B cell (primary cell): ENCODE results near the gene TELO2. TPM values are rescaled to one million over a fixed set of nuclear protein-coding genes. Genes with fewer than 3 reads are reported as not detected.
A peak's percentile ranks its signal among the peaks of the same experiment; 100 is the strongest.

Source experiments
- ATAC-seq: fragments of 200-7000 bp; cut with Tn5 transposase; one replicate; pipeline ENCODE4 v1.10.0; 2021; ENCODE audit warnings: low read depth, mild to moderate bottlenecking, moderate number of reproducible peaks, moderate library complexity
- CTCF ChIA-PET: fragments of 350-600 bp; sonication (Branson Sonifier 250); formaldehyde crosslinking; loops from one replicate; lab custom pipeline; 2021; ENCODE audit warnings: antibody characterized with exemption, inconsistent platforms; lab: Charles Lee
- POLR2A ChIA-PET: fragments of 350-600 bp; sonication (Branson Sonifier 250); formaldehyde crosslinking; loops from one replicate; lab custom pipeline; 2021; ENCODE audit warnings: antibody characterized with exemption; lab: Charles Lee
- DNase-seq: peaks from one replicate; pipeline ENCODE4 v3.0.0; 2013
- H2AFZ ChIP-seq: 2 replicates; pipeline ENCODE4 v1.6.1; 2012; ENCODE audit warnings: mild to moderate bottlenecking, low read depth, low read length; ENCODE audit not compliant: insufficient read depth, poor library complexity, severe bottlenecking
- H3K27ac ChIP-seq, 2 donors: 1 replicate in 1 of 2; 2 replicates in 1 of 2; pipeline ENCODE4 v1.5.1; 2012 to 2013; ENCODE audit warnings: low read length in 2 of 2, mild to moderate bottlenecking in 2 of 2, moderate library complexity in 1 of 2
- H3K27me3 ChIP-seq, 4 experiments: fragments of 200-600 bp in 1 of 4; sonication (generic) in 1 of 4; replicated peaks in 1 of 4; 1 replicate in 2 of 4; 2 replicates in 2 of 4; pipeline versions ENCODE4 v1.6.1 to v1.7.0; 2013 to 2016; ENCODE audit warnings: low read length in 3 of 4, mild to moderate bottlenecking in 2 of 4, mixed read lengths in 1 of 4, moderate library complexity in 1 of 4; ENCODE audit not compliant: insufficient read depth in 4 of 4, control insufficient read depth in 3 of 4; ENCODE audit errors: control extremely low read depth in 1 of 4
- H3K36me3 ChIP-seq, 2 experiments: replicated peaks in 1 of 2; 1 replicate in 1 of 2; 2 replicates in 1 of 2; pipeline versions ENCODE4 v1.6.1 to v1.7.1; 2013; ENCODE audit warnings: low read length in 1 of 2; ENCODE audit not compliant: insufficient read depth in 2 of 2, control insufficient read depth in 1 of 2; ENCODE audit errors: control extremely low read depth in 1 of 2, extremely low read depth in 1 of 2
- H3K4me1 ChIP-seq, 2 donors: fragments of 200-600 bp in 1 of 2; sonication (generic) in 1 of 2; 1 replicate in 1 of 2; 2 replicates in 1 of 2; pipeline versions ENCODE4 v1.5.1 to v1.6.1; 2013 to 2017; ENCODE audit warnings: low read length in 2 of 2; ENCODE audit not compliant: control insufficient read depth in 2 of 2, insufficient read depth in 2 of 2
- H3K4me2 ChIP-seq: replicated peaks from 2 replicates; pipeline ENCODE3; 2012; ENCODE audit warnings: mild to moderate bottlenecking, low read depth, low read length; ENCODE audit not compliant: poor library complexity, severe bottlenecking
- H3K4me3 ChIP-seq, 5 experiments: fragments of 200-600 bp in 1 of 5; sonication (generic) in 1 of 5; 1 replicate in 3 of 5; 2 replicates in 2 of 5; pipeline versions ENCODE4 v1.5.1 to v1.7.0; 2011 to 2016; ENCODE audit warnings: low read length in 4 of 5, mild to moderate bottlenecking in 4 of 5, low read depth in 2 of 5, control low read depth in 1 of 5, moderate library complexity in 1 of 5; ENCODE audit not compliant: insufficient read depth in 1 of 5; ENCODE audit errors: control extremely low read depth in 1 of 5, extremely low read depth in 1 of 5
- H3K79me2 ChIP-seq: fragments of 200-600 bp; sonication (generic); one replicate; pipeline ENCODE4 v1.6.0; 2016; ENCODE audit warnings: low read length; ENCODE audit not compliant: control insufficient read depth, insufficient read depth
- H3K9ac ChIP-seq: fragments of 200-600 bp; sonication (generic); 2 replicates; pipeline ENCODE4 v1.6.1; 2017; ENCODE audit warnings: mild to moderate bottlenecking, low read length, moderate library complexity
- H3K9me3 ChIP-seq, 3 donors: one replicate each; pipeline versions ENCODE4 v1.6.1 to v1.7.1; 2013; ENCODE audit warnings: low read length in 2 of 3; ENCODE audit not compliant: control insufficient read depth in 2 of 3, insufficient read depth in 1 of 3; ENCODE audit errors: control extremely low read depth in 1 of 3
- H4K20me1 ChIP-seq: 2 replicates; pipeline ENCODE4 v1.6.0; 2012; ENCODE audit warnings: mild to moderate bottlenecking, low read length; ENCODE audit not compliant: insufficient read depth, control insufficient read depth, poor library complexity, severe bottlenecking
- H3K27ac Mint-ChIP-seq: one replicate; pipeline ENCODE4 v1.8.0; 2021; ENCODE audit warnings: mixed read lengths
- H3K27me3 Mint-ChIP-seq: one replicate; pipeline ENCODE4 v1.8.0; 2021; ENCODE audit warnings: mixed read lengths
- H3K4me1 Mint-ChIP-seq: one replicate; pipeline ENCODE4 v1.8.0; 2021; ENCODE audit warnings: mixed read lengths
- H3K4me3 Mint-ChIP-seq: one replicate; pipeline ENCODE4 v1.8.0; 2021; ENCODE audit warnings: mixed read lengths
- H3K9me3 Mint-ChIP-seq: one replicate; pipeline ENCODE4 v1.8.0; 2022; ENCODE audit warnings: mixed read lengths; ENCODE audit not compliant: insufficient read depth
- CTCF ChIP-seq: fragments of 200-600 bp; IDR thresholded peaks from one replicate; pipeline ENCODE4 v1.8.0; 2022; ENCODE audit warnings: antibody characterized with exemption, mild to moderate bottlenecking
- EZH2 ChIP-seq: IDR thresholded peaks from 2 replicates; pipeline ENCODE4 v1.6.1; 2012; ENCODE audit warnings: borderline replicate concordance, low read depth, mild to moderate bottlenecking, moderate library complexity, low read length; ENCODE audit not compliant: insufficient read depth, poor library complexity, severe bottlenecking
- WGBS: methylation state at CpG from one replicate; pipeline ENCODE4 v1.1.5; 2013; ENCODE audit warnings: missing lambda C conversion rate; ENCODE audit not compliant: insufficient coverage; 5-methylcytosine and 5-hydroxymethylcytosine counted together
- intact Hi-C: fragments of 100-400 bp; cut with micrococcal nuclease; formaldehyde crosslinking; loops from one replicate; pipeline ENCODE4 v1.10.0; 2022
- polyA plus RNA-seq: library from polyadenylated mRNA; depleted of rRNA; stranded (reverse); fragments of >200 nt; gene quantifications from 2 replicates; pipeline ENCODE4 v1.2.3, GENCODE V29; 2012
- total RNA-seq, 2 donors: library from RNA; stranded (reverse); fragments of 120-200 nt in 1 of 2; gene quantifications; 1 replicate in 1 of 2; 2 replicates in 1 of 2; pipeline versions ENCODE4 v1.2.3 to v1.2.4, GENCODE V29; 2013 to 2022

TELO2 gene
- total and polyA plus RNA-seq, 2 donors (not counting 1 experiment from before 2014, with no cell fraction given), result 81.9 to 136 TPM

GRCh38 chr16:1537138-1537577 lies 44.0 kb downstream of the TELO2 start:
- H2AFZ ChIP-seq, result no peak overlapping the region
- no peak overlapping the region for H3K4me3 ChIP-seq
- no peak overlapping the region for H3K9ac ChIP-seq
- ATAC-seq, result no peak
- ChIA-PET POLR2A (no interaction called here), CTCF (interaction anchor here (2.0 kb wide), 1 partner anchor 173 kb away, joined by 20 read pairs; no protein-coding TSS in a partner anchor)
- peaks cover 17 to 32% of the 10 kb centered on the region in 2 donors for H3K4me1 ChIP-seq
- H3K4me2 ChIP-seq, result no peak overlapping the region
- no peak overlapping the region for H3K27ac ChIP-seq
- Mint-ChIP-seq H3K9me3 (no peaks in the 10 kb centered on the region), H3K27me3 (no peaks in the 10 kb centered on the region), H3K4me1 (peaks cover 21% of the 10 kb centered on the region), H3K27ac (no peak overlapping the region), H3K4me3 (no peak overlapping the region)
- no peaks in the 10 kb centered on the region for H3K27me3 ChIP-seq
- no peaks in the 10 kb centered on the region for H3K79me2 ChIP-seq
- no peaks in the 10 kb centered on the region for H4K20me1 ChIP-seq
- intact Hi-C loops, result no loop called here
- no peak for DNase-seq
- WGBS, result 92% methylated on average over 23 of the region's 27 CpGs
- H3K36me3 ChIP-seq, result no peaks in the 10 kb centered on the region
- no peaks in the 10 kb centered on the region for H3K9me3 ChIP-seq
- TF ChIP-seq CTCF, result no peak

GRCh38 chr16:1537763-1538289 lies 44.7 kb downstream of the TELO2 start:
- ChIA-PET CTCF (interaction anchor here (1.6 to 2.0 kb wide), 3 partner anchors 109 to 174 kb away, joined by 5 to 22 read pairs (median 20); partner anchors contain the start of gene UQCC4), POLR2A (no interaction called here)
- peaks cover 17 to 31% of the 10 kb centered on the region in 2 donors for H3K4me1 ChIP-seq
- no peaks in the 10 kb centered on the region for H3K27me3 ChIP-seq
- no peaks in the 10 kb centered on the region for H3K27me3 Mint-ChIP-seq
- H3K36me3 ChIP-seq, result no peaks in the 10 kb centered on the region
- H3K9me3 ChIP-seq, result no peaks in the 10 kb centered on the region
- ATAC-seq, result no peak
- intact Hi-C loops, result loop anchor here (1.0 kb wide), 1 partner anchor 110 kb away; no protein-coding TSS in a partner anchor
- H3K4me2 ChIP-seq, result peak overlapping the region; percentile 51
- WGBS, result 36% methylated on average over 26 of the region's 26 CpGs
- H2AFZ ChIP-seq, result no peak overlapping the region
- H3K9me3 Mint-ChIP-seq, result no peaks in the 10 kb centered on the region
- H3K27ac Mint-ChIP-seq, result no peak overlapping the region
- H3K4me3 ChIP-seq, result no peak overlapping the region
- no peak for DNase-seq
- H3K79me2 ChIP-seq, result no peaks in the 10 kb centered on the region
- H3K9ac ChIP-seq, result no peak overlapping the region
- H3K4me1 Mint-ChIP-seq, result peaks cover 22% of the 10 kb centered on the region
- H3K4me3 Mint-ChIP-seq, result no peak overlapping the region
- H3K27ac ChIP-seq, result no peak overlapping the region
- H4K20me1 ChIP-seq, result no peaks in the 10 kb centered on the region
- no peak for TF ChIP-seq EZH2
- no peak for TF ChIP-seq CTCF
